Transverse colon (tissue), 4 donors: Measurements from ENCODE around the gene CHRM4. TPM values are rescaled to one million over a fixed set of nuclear protein-coding genes. Genes with fewer than 3 reads are reported as not detected.

ENCODE experiments used
- DNase-seq: peaks from one replicate; pipeline ENCODE4 v3.0.0-alpha.2; 2019
- H3K27ac ChIP-seq, 4 donors: fragments of 200-600 bp; sonication (generic); 2 replicates each; pipeline ENCODE4 v1.5.1; 2016 to 2018; ENCODE audit warnings: inconsistent platforms in 4 of 4
- H3K27me3 ChIP-seq: fragments of 200-600 bp; sonication (generic); 2 replicates; pipeline ENCODE4 v1.5.1; 2017; ENCODE audit warnings: inconsistent platforms
- H3K36me3 ChIP-seq, 4 donors: fragments of 200-600 bp; sonication (generic); 2 replicates each; pipeline ENCODE4 v1.5.1; 2017 to 2019; ENCODE audit warnings: inconsistent platforms in 4 of 4
- H3K4me1 ChIP-seq, 4 donors: fragments of 200-600 bp; sonication (generic); 2 replicates each; pipeline ENCODE4 v1.5.1; 2017 to 2020; ENCODE audit warnings: inconsistent platforms in 4 of 4
- H3K4me3 ChIP-seq, 4 donors: fragments of 200-600 bp; sonication (generic); 1 replicate in 1 of 4; 2 replicates in 3 of 4; pipeline versions ENCODE4 v1.5.1 to v1.6.1; 2017 to 2019; ENCODE audit warnings: inconsistent platforms in 4 of 4
- H3K9me3 ChIP-seq, 2 donors: fragments of 200-600 bp; sonication (generic); 2 replicates each; pipeline ENCODE4 v1.5.1; 2017 to 2019; ENCODE audit warnings: inconsistent platforms in 2 of 2
- CTCF ChIP-seq, 5 experiments: fragments of 200-600 bp in 3 of 5; fragments of 450-650 bp in 2 of 5; sonication (generic) in 3 of 5; IDR thresholded peaks; 1 replicate in 2 of 5; 2 replicates in 3 of 5; pipeline ENCODE4 v1.5.1; 2016 to 2017; ENCODE audit warnings: antibody characterized with exemption in 5 of 5, inconsistent platforms in 3 of 5, mild to moderate bottlenecking in 2 of 5, moderate library complexity in 1 of 5
- EP300 ChIP-seq: sonication (generic); formaldehyde crosslinking; IDR thresholded peaks from one replicate; pipeline ENCODE4 v1.6.1; 2017; ENCODE audit warnings: antibody characterized with exemption, low read depth
- POLR2A ChIP-seq: fragments of 450-650 bp; IDR thresholded peaks from one replicate; pipeline ENCODE4 v1.6.1; 2016; ENCODE audit warnings: antibody characterized with exemption, mild to moderate bottlenecking, moderate library complexity
- POLR2AphosphoS5 ChIP-seq, 3 donors: sonication (generic); formaldehyde crosslinking; IDR thresholded peaks; one replicate each; pipeline ENCODE4 v1.6.1; 2016; ENCODE audit warnings: antibody characterized with exemption in 3 of 3
- WGBS, 2 donors: methylation state at CpG; one replicate each; pipeline ENCODE4 v1.1.5; 2018; ENCODE audit warnings: low coverage in 1 of 2; 5-methylcytosine and 5-hydroxymethylcytosine counted together
- in situ Hi-C, 4 donors: fragments of 200-750 bp; cut with MboI; loops; one replicate each; pipeline versions ENCODE4 v1.15.0 to v1.15.1; 2017; ENCODE audit warnings: low sequenced_read_pairs in 3 of 4, low pct_ligation_motif_present in 1 of 4, low pct_unique_long_range_greater_than_20kb in 1 of 4
- intact Hi-C: fragments of 100-400 bp; cut with DNase I; formaldehyde crosslinking; loops from one replicate; pipeline ENCODE4 v1.15.1; 2023; ENCODE audit warnings: low total_unique reads
- total RNA-seq, 4 donors: library from RNA; depleted of rRNA; stranded (reverse); fragments of >200 nt; gene quantifications; one replicate each; pipeline ENCODE4 v1.1.0, GENCODE V29; 2016

The CHRM4 gene
- total RNA-seq, 4 donors from 2014 or later: 0.82 to 3.3 TPM; not detected in 2

- intact Hi-C loops (no loop called here), in situ Hi-C loops (no loop called here)
- Histone ChIP-seq H3K27me3 (no peaks in the 10 kb centered on the region), H3K4me1 (peaks cover 17 to 46% (median 25%) of the 10 kb centered on the region in 4 donors), H3K4me3 (peak overlapping the region; percentile 9 to 40 (median 18)), H3K36me3 (no peaks in the 10 kb centered on the region), H3K27ac (peak overlapping the region; percentile 67 to 80 (median 74)), H3K9me3 (no peaks in the 10 kb centered on the region)
- 48 to 63% methylated on average over 2 to 26 of the region's 26 CpGs for WGBS, 2 donors
- DNase-seq: peak; percentile 56
- peak; percentile 26 for TF ChIP-seq POLR2A
- no peak for TF ChIP-seq EP300
- TF ChIP-seq POLR2AphosphoS5 (IDR thresholded peaks at IDR 0.05): peak in 2 of 3 donors; percentile 32
- no peak for TF ChIP-seq CTCF (IDR thresholded peaks at IDR 0.05)
Measured at GRCh38 chr11:46361283-46362155, 30.1 kb downstream of the CHRM4 start.

GRCh38 chr11:46360878-46361277, 30.7 kb downstream of the CHRM4 start:
- Histone ChIP-seq H3K4me3 (peak overlapping the region in 2 of 4 donors; percentile 24 to 40), H3K36me3 (no peaks in the 10 kb centered on the region), H3K27ac (peak overlapping the region; percentile 67 to 80 (median 74)), H3K9me3 (no peaks in the 10 kb centered on the region), H3K27me3 (no peaks in the 10 kb centered on the region), H3K4me1 (peaks cover 17 to 46% (median 25%) of the 10 kb centered on the region in 4 donors)
- intact Hi-C loops: no loop called here
- TF ChIP-seq POLR2A: no peak
- TF ChIP-seq POLR2AphosphoS5 (IDR thresholded peaks at IDR 0.05): no peak
- TF ChIP-seq CTCF (IDR thresholded peaks at IDR 0.05): no peak
- TF ChIP-seq EP300: no peak
- no peak for DNase-seq
- in situ Hi-C loops: no loop called here
- WGBS, 2 donors: 65% methylated on average over 7 of the region's 7 CpGs; no CpG with 5 or more reads in 1 of the 2 donors

GRCh38 chr11:46359953-46360352, 31.6 kb downstream of the CHRM4 start:
- DNase-seq: no peak
- intact Hi-C loops: no loop called here
- in situ Hi-C loops: no loop called here
- peaks cover 17 to 46% (median 25%) of the 10 kb centered on the region in 4 donors for H3K4me1 ChIP-seq
- H3K4me3 ChIP-seq: no peak overlapping the region
- no peak overlapping the region for H3K27ac ChIP-seq
- WGBS, 2 donors: 68 to 80% methylated on average over 1 of the region's 1 CpG
- H3K9me3 ChIP-seq: no peaks in the 10 kb centered on the region
- H3K36me3 ChIP-seq: no peaks in the 10 kb centered on the region
- TF ChIP-seq POLR2A (no peak), POLR2AphosphoS5 (IDR thresholded peaks at IDR 0.05) (no peak), CTCF (IDR thresholded peaks at IDR 0.05) (no peak), EP300 (no peak)
- H3K27me3 ChIP-seq: no peaks in the 10 kb centered on the region

GRCh38 chr11:46357483-46357936, 34.1 kb downstream of the CHRM4 start:
- Histone ChIP-seq H3K36me3 (no peaks in the 10 kb centered on the region), H3K27me3 (no peaks in the 10 kb centered on the region), H3K4me1 (peaks cover 8 to 38% (median 17%) of the 10 kb centered on the region in 4 donors), H3K27ac (no peak overlapping the region), H3K4me3 (no peak overlapping the region), H3K9me3 (no peaks in the 10 kb centered on the region)
- in situ Hi-C loops: no loop called here
- DNase-seq: peak; percentile 40
- 30 to 61% methylated on average over 2 to 6 of the region's 11 CpGs for WGBS, 2 donors
- intact Hi-C loops: no loop called here
- no peak for TF ChIP-seq EP300
- TF ChIP-seq CTCF (IDR thresholded peaks at IDR 0.05): no peak
